Suprapubic skin (tissue), 4 donors: ENCODE results near the gene CEP192. TPM values are rescaled to one million over a fixed set of nuclear protein-coding genes. Genes with fewer than 3 reads are reported as not detected.

Experiments
- DNase-seq, 2 donors: peaks; one replicate each; pipeline ENCODE4 v3.0.0-alpha.2; 2019; ENCODE audit warnings: low spot score in 2 of 2
- H3K27ac ChIP-seq: fragments of 200-600 bp; sonication (generic); one replicate; pipeline ENCODE4 v1.5.1; 2019
- H3K27me3 ChIP-seq: fragments of 200-600 bp; sonication (generic); one replicate; pipeline ENCODE4 v1.5.1; 2019
- H3K36me3 ChIP-seq: fragments of 200-600 bp; sonication (generic); one replicate; pipeline ENCODE4 v1.5.1; 2019
- H3K4me1 ChIP-seq: fragments of 200-600 bp; sonication (generic); one replicate; pipeline ENCODE4 v1.5.1; 2019
- H3K4me3 ChIP-seq: fragments of 200-600 bp; sonication (generic); one replicate; pipeline ENCODE4 v1.5.1; 2019; ENCODE audit warnings: mild to moderate bottlenecking
- H3K9me3 ChIP-seq: fragments of 200-600 bp; sonication (generic); one replicate; pipeline ENCODE4 v1.5.1; 2019
- CTCF ChIP-seq, 2 donors: fragments of 200-600 bp in 1 of 2; fragments of 450-650 bp in 1 of 2; sonication (generic) in 1 of 2; IDR thresholded peaks; one replicate each; pipeline ENCODE4 v1.5.1; 2016 to 2019; ENCODE audit warnings: antibody characterized with exemption in 2 of 2, mild to moderate bottlenecking in 1 of 2, moderate library complexity in 1 of 2
- EP300 ChIP-seq: sonication (generic); formaldehyde crosslinking; IDR thresholded peaks from one replicate; pipeline ENCODE4 v1.6.1; 2017; ENCODE audit warnings: antibody characterized with exemption
- POLR2A ChIP-seq, 2 donors: fragments of 450-650 bp; IDR thresholded peaks; one replicate each; pipeline ENCODE4 v1.6.1; 2017; ENCODE audit warnings: antibody characterized with exemption in 2 of 2, mild to moderate bottlenecking in 2 of 2, moderate library complexity in 2 of 2
- POLR2AphosphoS5 ChIP-seq, 3 donors: sonication (generic); formaldehyde crosslinking; IDR thresholded peaks; one replicate each; pipeline ENCODE4 v1.6.1; 2017; ENCODE audit warnings: antibody characterized with exemption in 3 of 3
- WGBS: methylation state at CpG from one replicate; pipeline ENCODE4 v1.1.5; 2018; 5-methylcytosine and 5-hydroxymethylcytosine counted together
- total RNA-seq, 4 donors: library from RNA; depleted of rRNA; stranded (reverse); fragments of >200 nt; gene quantifications; one replicate each; pipeline ENCODE4 v1.1.0, GENCODE V29; 2016

The CEP192 gene
- total RNA-seq, 4 donors from 2014 or later = 13.0 to 30.4 (median 18.8) TPM

GRCh38 chr18:13011719-13012118 is 20.6 kb downstream of the CEP192 start:
- DNase-seq = no peak
- no peaks in the 10 kb centered on the region for H3K9me3 ChIP-seq
- peaks cover 74% of the 10 kb centered on the region for H3K36me3 ChIP-seq
- no peaks in the 10 kb centered on the region for H3K27me3 ChIP-seq
- H3K4me1 ChIP-seq = no peaks in the 10 kb centered on the region
- no peak overlapping the region for H3K27ac ChIP-seq
- TF ChIP-seq EP300 = no peak
- no peak for TF ChIP-seq CTCF (IDR thresholded peaks at IDR 0.05)
- TF ChIP-seq POLR2AphosphoS5 (IDR thresholded peaks at IDR 0.05) = no peak
- no peak for TF ChIP-seq POLR2A (IDR thresholded peaks at IDR 0.05)
- H3K4me3 ChIP-seq = no peak overlapping the region
- WGBS = 91% methylated on average over 5 of the region's 5 CpGs

- Histone ChIP-seq H3K9me3 (no peaks in the 10 kb centered on the region), H3K4me1 (no peaks in the 10 kb centered on the region), H3K27me3 (no peaks in the 10 kb centered on the region), H3K4me3 (no peak overlapping the region), H3K27ac (no peak overlapping the region), H3K36me3 (peaks cover 85% of the 10 kb centered on the region)
- TF ChIP-seq POLR2A (IDR thresholded peaks at IDR 0.05) = no peak
- TF ChIP-seq POLR2AphosphoS5 (IDR thresholded peaks at IDR 0.05) = no peak
- no peak for TF ChIP-seq EP300
- no peak for TF ChIP-seq CTCF (IDR thresholded peaks at IDR 0.05)
- DNase-seq = no peak
- 90% methylated on average over 2 of the region's 2 CpGs for WGBS
These were observed 23.1 kb downstream of the CEP192 start for GRCh38 chr18:13014232-13014631.

- H3K4me1 ChIP-seq = no peaks in the 10 kb centered on the region
- no peak overlapping the region for H3K4me3 ChIP-seq
- no peaks in the 10 kb centered on the region for H3K9me3 ChIP-seq
- H3K36me3 ChIP-seq = peaks cover 83% of the 10 kb centered on the region
- no peak for DNase-seq
- TF ChIP-seq POLR2A (IDR thresholded peaks at IDR 0.05) (no peak), CTCF (IDR thresholded peaks at IDR 0.05) (no peak), POLR2AphosphoS5 (IDR thresholded peaks at IDR 0.05) (no peak), EP300 (no peak)
- H3K27ac ChIP-seq = no peak overlapping the region
- WGBS = 95% methylated on average over 4 of the region's 4 CpGs
- no peaks in the 10 kb centered on the region for H3K27me3 ChIP-seq
These were observed 23.7 kb downstream of the CEP192 start for GRCh38 chr18:13014818-13015217.

GRCh38 chr18:13017247-13017875 is 26.2 kb downstream of the CEP192 start:
- H3K4me1 ChIP-seq = no peaks in the 10 kb centered on the region
- no peak for TF ChIP-seq POLR2A (IDR thresholded peaks at IDR 0.05)
- TF ChIP-seq EP300 = no peak
- TF ChIP-seq CTCF (IDR thresholded peaks at IDR 0.05) = no peak
- no peak for TF ChIP-seq POLR2AphosphoS5 (IDR thresholded peaks at IDR 0.05)
- no peaks in the 10 kb centered on the region for H3K27me3 ChIP-seq
- DNase-seq = no peak
- no peak overlapping the region for H3K27ac ChIP-seq
- H3K4me3 ChIP-seq = no peak overlapping the region
- peaks cover 80% of the 10 kb centered on the region for H3K36me3 ChIP-seq
- 96% methylated on average over 2 of the region's 2 CpGs for WGBS
- H3K9me3 ChIP-seq = no peaks in the 10 kb centered on the region

- no peak for TF ChIP-seq POLR2A (IDR thresholded peaks at IDR 0.05)
- TF ChIP-seq EP300 = no peak
- no peak for TF ChIP-seq POLR2AphosphoS5 (IDR thresholded peaks at IDR 0.05)
- no peak for TF ChIP-seq CTCF (IDR thresholded peaks at IDR 0.05)
- H3K27me3 ChIP-seq = no peaks in the 10 kb centered on the region
- peaks cover 80% of the 10 kb centered on the region for H3K36me3 ChIP-seq
- no peaks in the 10 kb centered on the region for H3K9me3 ChIP-seq
- 92% methylated on average over 2 of the region's 2 CpGs for WGBS
- no peak for DNase-seq
- no peak overlapping the region for H3K4me3 ChIP-seq
- H3K27ac ChIP-seq = no peak overlapping the region
- no peaks in the 10 kb centered on the region for H3K4me1 ChIP-seq
These were observed 27.2 kb downstream of the CEP192 start for GRCh38 chr18:13018374-13018773.
